Cardiac fibroblast (primary cell): ENCODE measurements around the gene BRD4.

Source experiments
- DNase-seq, 2 donors: peaks; one replicate each; pipeline versions ENCODE4 v3.0.0 to v3.0.0-alpha.2; 2010; ENCODE audit warnings: low read depth in 2 of 2
- H3K4me3 ChIP-seq, 2 donors: replicated peaks in 1 of 2; 1 replicate in 1 of 2; 2 replicates in 1 of 2; pipeline ENCODE4 v1.5.1; 2011; ENCODE audit warnings: low read depth in 2 of 2, low read length in 2 of 2, mild to moderate bottlenecking in 2 of 2, moderate library complexity in 1 of 2
- CTCF ChIP-seq: IDR thresholded peaks from one replicate; pipeline ENCODE4 v1.5.1; 2011; ENCODE audit warnings: low read depth, mild to moderate bottlenecking, low read length, inconsistent platforms

The BRD4 gene

GRCh38 chr19:15264933-15265206 lies 67.5 kb downstream of the BRD4 start:
- DNase-seq = no peak
- H3K4me3 ChIP-seq = no peak overlapping the region
- no peak for TF ChIP-seq CTCF

DNA sequence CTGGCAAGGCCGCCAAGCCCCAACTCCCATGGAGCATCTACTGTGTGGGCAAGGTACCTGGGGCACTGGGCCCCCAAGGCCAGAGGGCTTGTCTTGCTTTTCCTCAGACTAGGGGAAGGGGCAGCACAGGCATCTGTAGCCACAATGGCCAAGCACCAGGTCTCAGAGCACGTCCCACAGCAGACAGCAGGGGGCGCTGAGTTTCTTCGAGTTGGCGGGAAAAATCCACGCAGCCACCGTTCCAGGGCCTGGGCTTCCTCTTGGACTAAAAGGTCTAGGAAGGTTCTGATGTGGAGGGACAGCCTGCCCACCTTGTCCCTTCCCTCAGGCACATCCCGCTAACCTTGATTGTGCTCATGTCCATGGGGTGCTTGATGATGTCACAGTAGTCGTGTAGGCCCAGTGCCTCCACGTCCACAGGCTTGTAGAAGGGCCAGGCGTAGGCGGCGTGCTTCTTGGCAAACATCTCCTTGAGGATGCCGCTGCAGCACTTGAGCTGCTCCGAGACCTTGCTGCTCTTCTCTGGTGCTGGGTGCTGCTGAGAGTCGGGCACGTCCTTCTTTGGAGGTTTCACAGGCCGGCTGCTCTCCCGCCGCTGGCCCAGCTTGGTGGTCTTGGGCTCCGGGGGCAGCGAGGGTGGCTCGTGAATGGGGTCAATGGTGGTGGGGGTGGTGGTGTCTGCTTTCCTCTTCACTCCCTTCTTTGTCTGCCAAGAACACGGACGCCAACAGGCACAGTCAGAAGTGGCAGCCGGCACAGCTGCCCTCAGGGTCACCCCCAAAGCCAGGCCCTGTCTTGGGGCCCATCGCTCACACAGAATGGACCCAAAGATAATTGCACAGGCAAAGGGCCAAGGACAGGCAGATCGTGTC lies 68.0 kb downstream of the BRD4 start:
- TF ChIP-seq CTCF = peak; percentile 76
- DNase-seq = peak; percentile 75 to 81

DNA sequence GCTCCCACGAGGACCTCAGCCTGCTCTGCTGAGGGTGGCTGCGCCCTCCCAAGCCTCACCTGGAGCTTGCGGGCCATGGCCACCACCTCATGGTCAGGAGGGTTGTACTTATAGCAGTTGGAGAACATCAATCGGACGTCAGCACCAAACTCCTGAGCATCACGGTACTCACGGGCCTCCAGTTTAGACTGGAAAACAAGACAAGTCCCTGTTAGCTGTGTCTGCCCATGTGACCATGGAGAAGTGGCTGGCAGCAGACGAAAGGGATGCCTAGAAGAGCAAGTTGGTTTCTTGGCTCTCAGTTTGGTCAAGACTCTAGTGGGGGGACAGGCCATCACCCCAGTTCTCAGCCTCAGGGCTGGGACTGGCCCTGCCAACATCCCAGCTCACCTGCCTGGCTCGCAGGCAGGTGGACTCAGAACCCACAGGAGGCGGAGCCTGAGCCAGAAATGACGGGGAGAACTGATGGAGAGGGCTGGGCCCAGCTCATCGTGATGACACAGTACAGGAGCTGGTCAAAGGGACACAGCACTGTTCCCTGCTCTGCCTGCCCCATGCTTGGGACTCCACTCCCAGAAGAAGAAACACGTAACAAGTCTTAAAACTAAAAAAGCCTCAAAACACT lies 68.9 kb downstream of the BRD4 start:
- TF ChIP-seq CTCF = no peak
- no peak overlapping the region for H3K4me3 ChIP-seq
- DNase-seq = no peak

More for the DNA sequence above, 68.0 kb downstream of the BRD4 start:
- H3K4me3 ChIP-seq = no peak overlapping the region

GRCh38 chr19:15262011-15262410 lies 70.3 kb downstream of the BRD4 start:
- no peak overlapping the region for H3K4me3 ChIP-seq
- TF ChIP-seq CTCF = no peak
- DNase-seq = no peak

GRCh38 chr19:15260939-15261338 lies 71.4 kb downstream of the BRD4 start:
- DNase-seq = peak in 1 of 2 donors; percentile 32
- peak; percentile 21 for TF ChIP-seq CTCF
- H3K4me3 ChIP-seq = no peak overlapping the region

- no peak for TF ChIP-seq CTCF
- DNase-seq = no peak
- H3K4me3 ChIP-seq = no peak overlapping the region
Measured at GRCh38 chr19:15259907-15260306, 72.4 kb downstream of the BRD4 start.
